HG03175 (cell line): ENCODE results near the gene SKIDA1.

ENCODE experiments used
- ATAC-seq: cut with Tn5 transposase; IDR thresholded peaks from one replicate; pipeline ENCODE4 v1.9.1; 2021; ENCODE audit warnings: mild to moderate bottlenecking, moderate library complexity; ENCODE audit not compliant: unreplicated experiment

The SKIDA1 gene

GRCh38 chr10:21529032-21529910, 3.8 kb upstream of the SKIDA1 start:
- ATAC-seq = no peak

GRCh38 chr10:21528236-21529031, 3.0 kb upstream of the SKIDA1 start:
- no peak for ATAC-seq

GRCh38 chr10:21527598-21528235, 2.2 kb upstream of the SKIDA1 start:
- ATAC-seq = no peak

- ATAC-seq = no peak
Measured at GRCh38 chr10:21526860-21527597, 1.5 kb upstream of the SKIDA1 start.

- peak; percentile 40 for ATAC-seq
Measured at GRCh38 chr10:21526188-21526859, 842 bp upstream of the SKIDA1 start.

GRCh38 chr10:21524526-21525366, 736 bp downstream of the SKIDA1 start:
- no peak for ATAC-seq

DNA sequence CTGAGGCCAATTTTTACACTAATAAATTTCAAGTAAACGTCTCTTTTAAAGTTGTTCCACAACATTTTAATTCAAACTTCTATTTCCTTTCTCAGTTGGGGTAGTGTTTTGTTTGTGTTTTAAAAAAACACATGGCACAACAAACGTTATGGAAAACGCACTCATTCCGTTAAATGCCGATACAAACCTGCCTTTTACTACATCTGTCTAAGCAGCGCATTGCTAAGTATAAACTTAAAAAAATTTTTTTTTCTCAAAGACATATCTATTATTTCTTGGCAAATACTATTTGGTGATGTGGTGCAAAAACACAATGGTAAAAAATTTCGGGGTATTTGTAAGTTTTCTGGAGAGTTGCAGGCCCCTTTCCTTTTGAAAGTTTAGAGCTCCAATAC, 1.4 kb downstream of the SKIDA1 start:
- ATAC-seq = no peak

- no peak for ATAC-seq
Measured at GRCh38 chr10:21523557-21524008, 1.9 kb downstream of the SKIDA1 start.

DNA sequence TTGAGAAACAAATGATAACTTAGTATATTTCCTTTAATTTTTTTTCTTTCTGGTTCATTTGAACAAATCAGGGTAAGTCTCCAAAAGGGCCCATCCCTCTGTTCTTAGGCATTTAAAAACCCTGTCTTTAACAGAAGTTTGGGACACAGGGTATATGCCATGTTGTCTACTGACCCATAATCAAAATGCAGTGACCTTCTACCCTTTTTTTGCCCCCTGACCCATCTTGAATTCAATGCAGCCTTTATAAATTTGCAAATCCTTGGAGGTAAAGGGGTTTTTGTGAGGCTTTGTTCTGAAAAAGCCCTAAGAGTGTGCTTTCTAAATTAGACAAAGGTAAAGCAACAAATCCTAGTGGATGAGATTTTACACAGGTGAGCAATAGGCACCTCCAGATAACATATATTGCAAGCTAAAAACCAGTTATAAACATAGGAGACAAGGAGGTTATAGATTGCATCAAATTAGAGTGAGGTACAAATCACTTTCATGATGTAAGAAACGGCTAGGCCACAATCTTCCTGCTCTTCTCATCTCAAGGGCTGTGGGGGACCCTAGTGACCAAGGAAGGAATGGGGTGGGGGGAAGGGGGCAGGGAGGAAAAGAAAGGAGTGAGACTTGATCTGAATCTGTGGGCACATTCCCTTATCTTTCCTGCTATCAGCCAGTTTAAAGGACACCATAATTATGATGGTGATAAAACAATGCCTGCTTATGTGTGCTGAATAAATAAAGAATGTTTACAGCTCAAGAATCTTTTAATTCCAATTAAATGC, 2.7 kb downstream of the SKIDA1 start:
- ATAC-seq = no peak

- no peak for ATAC-seq
Measured at GRCh38 chr10:21521751-21522533, 3.5 kb downstream of the SKIDA1 start.

DNA sequence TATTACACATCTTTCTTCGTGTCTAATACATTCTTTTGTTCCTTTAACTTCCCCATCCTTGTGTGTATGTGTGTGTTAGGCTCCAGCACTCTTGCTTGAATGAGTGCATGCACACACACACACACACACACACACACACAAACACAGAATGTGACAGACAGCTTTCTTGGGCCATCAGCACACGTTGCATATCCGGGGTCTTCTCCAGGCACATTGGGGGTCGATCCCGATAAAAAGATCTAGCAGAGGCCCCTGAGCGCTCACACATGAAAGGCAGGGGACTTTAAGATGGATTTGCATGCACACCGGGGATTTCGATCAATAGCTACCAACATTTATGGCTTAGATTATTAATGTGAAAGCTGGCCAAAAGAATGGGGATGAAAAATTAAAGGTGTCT, 4.5 kb downstream of the SKIDA1 start:
- ATAC-seq = no peak

GRCh38 chr10:21520509-21520908, 5.0 kb downstream of the SKIDA1 start:
- ATAC-seq = no peak

DNA sequence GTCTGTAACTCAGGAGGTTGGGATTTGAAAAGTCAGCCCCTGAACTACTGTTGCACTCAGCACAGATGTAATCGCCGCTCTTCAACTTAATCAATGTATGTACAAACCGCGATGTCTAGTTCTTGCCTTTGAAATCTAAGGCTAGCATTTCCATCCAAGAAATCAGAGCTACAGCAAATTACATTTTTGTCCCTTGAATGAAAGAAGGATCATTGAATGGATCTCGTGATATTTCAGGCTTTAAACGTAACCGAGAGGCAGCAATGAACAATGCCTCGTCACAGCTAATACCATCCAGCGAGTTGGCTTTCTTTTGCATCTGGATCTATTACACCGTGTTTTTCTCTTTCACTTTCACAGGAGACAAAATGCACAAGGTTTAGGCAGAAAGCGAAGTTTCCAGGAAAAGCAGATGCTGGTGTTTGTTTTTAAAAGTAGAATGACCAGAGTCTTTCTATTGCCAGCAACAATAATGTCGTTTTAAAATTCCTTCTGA, 5.5 kb downstream of the SKIDA1 start:
- peak; percentile 40 for ATAC-seq

GRCh38 chr10:21519397-21519933, 6.0 kb downstream of the SKIDA1 start:
- no peak for ATAC-seq

DNA sequence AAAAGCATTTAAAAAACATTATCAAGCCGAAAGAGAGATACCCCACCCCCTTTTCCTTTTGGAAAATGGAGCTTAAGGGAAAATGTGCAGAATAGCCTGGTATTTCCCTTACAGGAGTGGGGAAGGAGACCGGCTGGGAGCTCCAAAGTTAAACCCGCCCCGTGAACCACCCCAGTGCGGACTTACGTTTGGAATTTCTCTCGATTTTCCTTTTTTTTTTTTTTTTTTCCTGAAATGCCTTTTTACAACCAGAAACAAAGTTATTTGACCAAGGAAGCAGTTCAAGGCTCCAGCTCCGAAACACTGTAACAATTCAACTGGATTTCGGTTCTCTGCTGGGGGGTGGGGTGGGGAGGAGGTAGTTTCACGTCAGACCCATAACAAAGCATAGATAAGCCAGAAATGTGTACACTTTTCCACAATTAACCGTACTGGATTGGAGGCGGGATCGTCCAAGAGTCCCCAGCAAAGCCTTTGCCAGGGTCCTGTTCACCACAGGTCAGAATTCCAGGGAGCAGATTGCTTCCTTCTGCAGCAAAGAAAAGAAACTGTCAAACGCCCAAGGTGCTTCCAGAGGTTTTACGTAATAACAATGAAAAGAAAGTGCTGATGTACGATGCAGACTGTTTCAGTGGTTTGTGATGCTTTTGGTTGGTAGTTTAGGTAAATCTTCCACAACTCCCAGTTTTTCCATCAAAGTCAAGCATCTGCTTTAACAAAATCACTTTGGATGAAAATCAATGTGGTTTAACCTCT, 6.7 kb downstream of the SKIDA1 start:
- no peak for ATAC-seq

DNA sequence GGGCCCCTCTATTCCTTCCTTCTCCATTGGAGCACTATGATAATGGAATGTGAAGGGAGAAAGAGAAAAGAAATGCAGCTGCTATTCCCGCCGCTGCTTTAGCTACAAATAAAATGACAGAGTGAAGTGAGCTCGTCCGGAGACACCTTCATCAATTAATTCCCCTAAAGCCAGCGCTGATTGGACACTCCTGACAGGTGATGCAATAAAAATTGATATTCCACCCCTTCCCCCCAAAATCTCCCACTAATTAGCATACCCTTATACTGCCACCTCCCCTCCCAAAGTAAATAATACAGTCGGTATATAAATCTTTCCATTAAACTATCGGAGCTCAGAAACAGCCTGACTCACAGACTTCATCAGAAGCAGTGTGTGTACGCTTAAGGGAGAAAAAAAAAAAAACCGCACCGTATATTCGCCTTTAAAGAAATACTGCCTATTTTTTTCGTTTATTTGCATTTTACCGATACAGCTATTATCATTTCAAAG, 7.3 kb downstream of the SKIDA1 start:
- no peak for ATAC-seq
